ENCODE results near the gene UBE2L6. TPM values are rescaled to one million over a fixed set of nuclear protein-coding genes. Genes with fewer than 3 reads are reported as not detected.
A peak's percentile ranks its signal among the peaks of the same experiment; 100 is the strongest.

Gene UBE2L6
- total and polyA plus RNA-seq, 2 of the 4 experiments (the other 2 are of a cell fraction), result 37.5 to 46.7 TPM

DNA sequence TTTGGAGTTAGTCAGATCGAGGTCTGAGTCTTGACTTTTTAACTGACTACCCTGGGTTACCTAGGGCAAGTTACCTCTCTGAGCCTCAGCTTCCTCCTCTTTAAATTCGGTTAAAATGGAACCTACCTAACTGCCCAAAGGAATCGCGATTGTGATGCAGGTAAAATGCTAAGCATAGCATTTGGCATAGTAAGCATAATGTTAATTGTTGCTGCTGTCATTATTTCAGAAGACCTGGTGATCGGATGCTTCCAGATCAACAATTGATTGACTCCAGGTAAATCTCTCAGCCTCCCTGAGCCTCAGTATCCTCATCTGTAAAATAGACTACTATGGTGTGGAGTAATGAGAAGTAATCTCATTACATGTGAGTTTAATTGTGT is 51.4 kb downstream of the UBE2L6 start:
- H3K27ac ChIP-seq (ENCODE audit: insufficient read depth, low read length), result peak overlapping the region; percentile 86
- peak overlapping the region; percentile 83; the same call in 1 of the 2 replicates for H2BK120ac ChIP-seq (ENCODE audit: low read depth, low read length)
- H2AK9ac ChIP-seq (replicated peaks; ENCODE audit: low read depth, low read length, poor library complexity), result no peak overlapping the region
- peak overlapping the region; percentile 95 for H3K4me3 ChIP-seq (ENCODE audit: insufficient read depth, low read depth, low read length)
- intact Hi-C loops (cut with micrococcal nuclease) (no loop called here), dilution Hi-C loops (cut with HindIII; ENCODE audit: low sequenced_read_pairs, unreplicated experiment) (no loop called here), in situ Hi-C loops (cut with MboI; ENCODE audit: low sequenced_read_pairs) (loop anchor here (25.0 kb wide), 1 partner anchor 679 kb away; no protein-coding TSS in a partner anchor)
- 0 out of 2 replicates have a peak overlapping the region, but pooled peaks have one; percentile 79 for H4K91ac ChIP-seq (ENCODE audit: insufficient read depth, low read depth, low read length)
- DNase-seq (no peak), ATAC-seq (ENCODE audit: low read depth) (no peak)
- peak overlapping the region; percentile 90 for H4K5ac ChIP-seq (ENCODE audit: low read depth, low read length)
- no peak overlapping the region; the same call in 1 of the 2 replicates for H3K14ac ChIP-seq (replicated peaks; ENCODE audit: low read depth, low read length)
- peaks cover 7 to 24% of the 10 kb centered on the region in 2 experiments; a peak in 3 of 4 replicates for H3K79me1 ChIP-seq (ENCODE audit: low read depth in 1 of 2, low read length in 2 of 2)
- peak overlapping the region; percentile 77; the same call in 1 of the 3 replicates for H2BK15ac ChIP-seq (ENCODE audit: low read depth, low read length)
- ChIA-PET CTCF (interaction anchor here (2.4 to 3.0 kb wide), 2 partner anchors 11 to 23 kb away, joined by 15 to 17 read pairs; no protein-coding TSS in a partner anchor), POLR2A (ENCODE audit: unreplicated experiment) (interaction anchor here (0.6 kb wide), 1 partner anchor 186 kb away, joined by 3 read pairs; no protein-coding TSS in a partner anchor)
- TF ChIP-seq MAFK (IDR thresholded peaks at IDR 0.05; ENCODE audit: low read depth, low read length) (peak; percentile 34), CEBPB (IDR thresholded peaks at IDR 0.05; ENCODE audit: low read depth, low read length) (no peak)
- H3K4ac ChIP-seq (ENCODE audit: low read depth, low read length), result peak overlapping the region; percentile 91; the same call in 1 of the 2 replicates
- no peaks in the 10 kb centered on the region for H3K9me3 ChIP-seq (ENCODE audit: control insufficient read depth, insufficient read depth, low read length)
- H3K36me3 ChIP-seq (ENCODE audit: control insufficient read depth, insufficient read depth, low read length), result peaks cover 4% of the 10 kb centered on the region; the same call in 1 of the 2 replicates
- H3K27me3 ChIP-seq (ENCODE audit: control insufficient read depth, insufficient read depth, low read length), result no peaks in the 10 kb centered on the region
- no peak overlapping the region for H2AK5ac ChIP-seq (ENCODE audit: low read depth, low read length)
- H3K56ac ChIP-seq (ENCODE audit: extremely low read depth, insufficient read depth, low read length), result 0 out of 2 replicates have a peak overlapping the region, but pooled peaks have one; percentile 51
- H4K8ac ChIP-seq (ENCODE audit: low read depth in 2 of 2, low read length in 2 of 2), result peak overlapping the region; percentile 40 to 87; a peak in 3 of 4 replicates
- peak overlapping the region; percentile 92 for H3K4me2 ChIP-seq (ENCODE audit: low read depth, low read length)
- peak overlapping the region; percentile 90 for H3K9ac ChIP-seq (ENCODE audit: low read depth, low read length)
- peaks cover 7% of the 10 kb centered on the region; the same call in 1 of the 2 replicates for H4K20me1 ChIP-seq (ENCODE audit: insufficient read depth, low read length)
- no TSS peak for BruUV-seq (replicated peaks)
- no CpG with 5 or more reads among the region's 5 CpGs for WGBS, 2 experiments (ENCODE audit: extremely low coverage in 2 of 2, insufficient read length in 1 of 2)
- no peaks in the 10 kb centered on the region; the same call in 1 of the 2 replicates for H3K4me1 ChIP-seq (ENCODE audit: control insufficient read depth, insufficient read depth, low read length)
- no peaks in the 10 kb centered on the region; the same call in 1 of the 2 replicates for H3K9me1 ChIP-seq (ENCODE audit: insufficient read depth, low read length)
- H3K23ac ChIP-seq (ENCODE audit: low read depth, low read length), result peak overlapping the region; percentile 83
- H2BK20ac ChIP-seq (ENCODE audit: low read depth, low read length), result no peak overlapping the region
- peak overlapping the region; percentile 96; the same call in 1 of the 2 replicates for H3K18ac ChIP-seq (ENCODE audit: low read depth, low read length)
- H2BK5ac ChIP-seq (ENCODE audit: low read depth, low read length, poor library complexity, severe bottlenecking), result no peak overlapping the region
- H2AFZ ChIP-seq (replicated peaks; ENCODE audit: low read length, poor library complexity), result peak overlapping the region; percentile 94

Measured in IMR-90 (cell line).